Measurements from ENCODE around the gene PRELID3B. TPM values are rescaled to one million over a fixed set of nuclear protein-coding genes. Genes with fewer than 3 reads are reported as not detected.

PRELID3B gene
- total and polyA plus RNA-seq, 2 of the 13 experiments (the other 11 are each of a cell fraction or from before 2014, with no cell fraction given), result 23.3 to 42.6 TPM

DNA sequence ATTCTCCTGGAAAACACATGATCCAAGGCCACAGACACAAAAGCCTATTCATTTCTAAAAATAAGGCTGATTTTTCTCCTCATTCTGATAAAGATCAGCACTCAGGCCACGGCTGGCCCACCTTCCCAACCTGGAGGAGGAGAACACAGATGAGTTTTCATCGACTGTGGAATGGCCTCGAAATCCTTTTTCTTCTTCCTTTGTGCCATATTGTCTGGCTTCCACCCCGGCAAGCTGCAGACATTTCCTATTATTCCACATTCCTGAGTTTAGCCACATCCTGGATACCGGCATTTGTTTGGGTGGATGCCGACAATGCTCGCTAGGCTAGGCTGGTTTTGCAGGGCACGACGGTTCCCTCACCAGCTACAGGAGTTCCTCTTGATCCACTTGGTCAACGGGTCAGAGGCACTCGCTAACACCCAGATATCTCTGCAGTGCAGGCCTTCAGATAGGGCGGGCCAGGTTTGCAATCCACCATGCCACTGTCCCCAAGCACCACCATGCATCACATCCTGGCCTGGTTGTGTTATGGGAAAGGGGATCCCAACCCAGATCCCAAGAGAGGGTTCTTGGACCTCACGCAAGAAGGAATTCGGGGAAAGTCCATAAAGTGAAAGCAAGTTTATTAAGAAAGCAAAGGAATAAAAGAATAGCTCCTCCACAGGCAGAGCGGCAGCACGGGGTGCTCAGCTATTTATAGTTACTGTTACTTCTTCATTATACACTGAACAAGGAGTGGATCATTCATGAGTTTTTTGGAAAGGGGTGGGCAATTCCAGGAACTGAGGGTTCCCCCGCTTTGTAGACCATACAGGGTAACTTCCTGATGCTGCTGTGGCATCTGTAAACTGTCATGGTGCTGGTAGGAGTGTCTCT lies 31.4 kb downstream of the PRELID3B start (continued):
- TF ChIP-seq TRIM24 (CRISPR knock-in tag; IDR thresholded peaks at IDR 0.05) (no peak), MED8 (CRISPR knock-in tag; IDR thresholded peaks at IDR 0.05; ENCODE audit: insufficient replicate concordance) (no peak), EP300 (IDR thresholded peaks at IDR 0.05; ENCODE audit: low read depth in 2 of 2, low read length in 2 of 2) (no peak; a peak in 1 of 4 replicates), EP300 (CRISPR knock-in tag; IDR thresholded peaks at IDR 0.05; ENCODE audit: borderline replicate concordance) (0 out of 2 replicates have a peak, but pooled peaks have one; percentile 19), ZNF850 (CRISPR knock-in tag; conservative IDR thresholded peaks at IDR 0.05) (no peak), ZBTB3 (CRISPR knock-in tag; IDR thresholded peaks at IDR 0.05; ENCODE audit: borderline replicate concordance, low read depth) (no peak), ZNF629 (CRISPR knock-in tag; conservative IDR thresholded peaks at IDR 0.05) (no peak), HDAC2 (CRISPR knock-in tag; IDR thresholded peaks at IDR 0.05) (peak; percentile 49; the same call in 1 of the 2 replicates), ZNF614 (CRISPR knock-in tag; IDR thresholded peaks at IDR 0.05; ENCODE audit: borderline replicate concordance) (peak; percentile 22; the same call in 1 of the 2 replicates), ZFP36L1 (CRISPR knock-in tag; IDR thresholded peaks at IDR 0.05) (no peak), ZNF34 (CRISPR knock-in tag; IDR thresholded peaks at IDR 0.05; ENCODE audit: borderline replicate concordance) (no peak), TCF7 (IDR thresholded peaks at IDR 0.05; ENCODE audit: low read depth) (no peak), ZNF501 (CRISPR knock-in tag; IDR thresholded peaks at IDR 0.05) (no peak)
- TF ChIP-seq, protein P1, sequence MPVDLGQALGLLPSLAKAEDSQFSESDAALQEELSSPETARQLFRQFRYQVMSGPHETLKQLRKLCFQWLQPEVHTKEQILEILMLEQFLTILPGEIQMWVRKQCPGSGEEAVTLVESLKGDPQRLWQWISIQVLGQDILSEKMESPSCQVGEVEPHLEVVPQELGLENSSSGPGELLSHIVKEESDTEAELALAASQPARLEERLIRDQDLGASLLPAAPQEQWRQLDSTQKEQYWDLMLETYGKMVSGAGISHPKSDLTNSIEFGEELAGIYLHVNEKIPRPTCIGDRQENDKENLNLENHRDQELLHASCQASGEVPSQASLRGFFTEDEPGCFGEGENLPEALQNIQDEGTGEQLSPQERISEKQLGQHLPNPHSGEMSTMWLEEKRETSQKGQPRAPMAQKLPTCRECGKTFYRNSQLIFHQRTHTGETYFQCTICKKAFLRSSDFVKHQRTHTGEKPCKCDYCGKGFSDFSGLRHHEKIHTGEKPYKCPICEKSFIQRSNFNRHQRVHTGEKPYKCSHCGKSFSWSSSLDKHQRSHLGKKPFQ (CRISPR knock-in tag; IDR thresholded peaks at IDR 0.05; ENCODE audit: insufficient replicate concordance), result no peak
- TF ChIP-seq, protein P2, sequence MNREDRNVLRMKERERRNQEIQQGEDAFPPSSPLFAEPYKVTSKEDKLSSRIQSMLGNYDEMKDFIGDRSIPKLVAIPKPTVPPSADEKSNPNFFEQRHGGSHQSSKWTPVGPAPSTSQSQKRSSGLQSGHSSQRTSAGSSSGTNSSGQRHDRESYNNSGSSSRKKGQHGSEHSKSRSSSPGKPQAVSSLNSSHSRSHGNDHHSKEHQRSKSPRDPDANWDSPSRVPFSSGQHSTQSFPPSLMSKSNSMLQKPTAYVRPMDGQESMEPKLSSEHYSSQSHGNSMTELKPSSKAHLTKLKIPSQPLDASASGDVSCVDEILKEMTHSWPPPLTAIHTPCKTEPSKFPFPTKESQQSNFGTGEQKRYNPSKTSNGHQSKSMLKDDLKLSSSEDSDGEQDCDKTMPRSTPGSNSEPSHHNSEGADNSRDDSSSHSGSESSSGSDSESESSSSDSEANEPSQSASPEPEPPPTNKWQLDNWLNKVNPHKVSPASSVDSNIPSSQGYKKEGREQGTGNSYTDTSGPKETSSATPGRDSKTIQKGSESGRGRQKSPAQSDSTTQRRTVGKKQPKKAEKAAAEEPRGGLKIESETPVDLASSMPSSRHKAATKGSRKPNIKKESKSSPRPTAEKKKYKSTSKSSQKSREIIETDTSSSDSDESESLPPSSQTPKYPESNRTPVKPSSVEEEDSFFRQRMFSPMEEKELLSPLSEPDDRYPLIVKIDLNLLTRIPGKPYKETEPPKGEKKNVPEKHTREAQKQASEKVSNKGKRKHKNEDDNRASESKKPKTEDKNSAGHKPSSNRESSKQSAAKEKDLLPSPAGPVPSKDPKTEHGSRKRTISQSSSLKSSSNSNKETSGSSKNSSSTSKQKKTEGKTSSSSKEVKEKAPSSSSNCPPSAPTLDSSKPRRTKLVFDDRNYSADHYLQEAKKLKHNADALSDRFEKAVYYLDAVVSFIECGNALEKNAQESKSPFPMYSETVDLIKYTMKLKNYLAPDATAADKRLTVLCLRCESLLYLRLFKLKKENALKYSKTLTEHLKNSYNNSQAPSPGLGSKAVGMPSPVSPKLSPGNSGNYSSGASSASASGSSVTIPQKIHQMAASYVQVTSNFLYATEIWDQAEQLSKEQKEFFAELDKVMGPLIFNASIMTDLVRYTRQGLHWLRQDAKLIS (CRISPR knock-in tag; IDR thresholded peaks at IDR 0.05), result no peak

Measured in HepG2 (cell line).